Mesodermal cell (in vitro differentiated cells): Measurements from ENCODE around the gene BEND5.

Experiments
- H3K27ac ChIP-seq: 2 replicates; pipeline ENCODE4 v1.7.0; 2013; ENCODE audit warnings: mild to moderate bottlenecking, low read depth, low read length, moderate library complexity; ENCODE audit not compliant: severe bottlenecking
- H3K36me3 ChIP-seq: 2 replicates; pipeline ENCODE4 v1.7.1; 2013; ENCODE audit warnings: mild to moderate bottlenecking, low read length, moderate library complexity; ENCODE audit not compliant: control insufficient read depth, insufficient read depth
- H3K4me1 ChIP-seq: one replicate; pipeline ENCODE4 v1.7.1; 2013; ENCODE audit warnings: mild to moderate bottlenecking, low read length; ENCODE audit not compliant: insufficient read depth, control insufficient read depth, poor library complexity, severe bottlenecking
- H3K4me3 ChIP-seq: 2 replicates; pipeline ENCODE4 v1.7.0; 2013; ENCODE audit warnings: low read length, control low read depth, mild to moderate bottlenecking; ENCODE audit not compliant: insufficient read depth, poor library complexity, severe bottlenecking; ENCODE audit errors: extremely low read depth
- H3K9me3 ChIP-seq: 2 replicates; pipeline ENCODE4 v1.7.1; 2013; ENCODE audit warnings: mild to moderate bottlenecking, low read length, moderate library complexity; ENCODE audit not compliant: control insufficient read depth
- WGBS, 2 experiments: methylation state at CpG; one replicate each; pipeline ENCODE4 v1.1.5; 2013; ENCODE audit warnings: missing lambda C conversion rate in 2 of 2; ENCODE audit not compliant: insufficient coverage in 2 of 2; 5-methylcytosine and 5-hydroxymethylcytosine counted together

The BEND5 gene

DNA sequence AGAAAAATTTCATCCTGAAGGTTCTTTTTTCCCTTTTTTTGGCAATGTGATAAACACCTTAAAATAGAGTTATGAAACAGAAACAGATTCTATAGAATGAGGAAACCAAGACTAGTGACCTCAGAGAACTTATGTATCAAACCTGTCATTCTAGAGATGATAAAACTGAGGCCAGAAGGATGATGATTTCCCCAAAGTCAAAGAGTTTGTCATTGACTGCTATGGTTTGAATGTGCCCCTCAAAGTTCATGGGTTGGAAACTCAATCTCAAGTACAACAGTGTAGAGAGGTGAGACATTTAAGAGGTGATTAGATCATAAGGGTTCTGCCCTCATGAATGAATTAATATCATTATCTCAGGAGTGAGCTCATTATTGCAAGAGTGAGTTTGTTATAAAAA is 13.7 kb upstream of the BEND5 start:
- Histone ChIP-seq H3K4me3 (no peak overlapping the region), H3K4me1 (no peaks in the 10 kb centered on the region), H3K36me3 (no peaks in the 10 kb centered on the region), H3K27ac (no peak overlapping the region), H3K9me3 (no peaks in the 10 kb centered on the region)

DNA sequence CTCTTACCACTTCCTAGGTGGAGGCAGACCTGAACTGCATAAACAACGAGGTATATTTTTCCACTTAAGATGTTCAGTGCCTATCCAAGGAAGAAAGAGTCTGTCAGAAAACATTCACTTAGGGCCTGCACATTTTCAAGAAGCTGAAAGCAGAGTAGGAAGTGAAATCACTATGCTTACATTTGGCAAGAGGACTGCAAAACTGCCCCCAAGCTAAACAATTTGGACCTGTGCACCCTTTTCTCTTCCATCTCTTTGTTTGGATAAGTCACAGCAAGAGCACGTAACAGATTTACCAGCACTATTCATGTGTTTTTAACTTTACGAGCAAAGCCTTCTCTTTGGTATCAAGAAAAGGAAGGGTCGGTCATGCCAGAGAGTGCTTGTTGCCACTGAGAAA is 13.2 kb upstream of the BEND5 start:
- no peaks in the 10 kb centered on the region for H3K36me3 ChIP-seq
- WGBS, 2 experiments = 88 to 94% methylated on average over 3 to 4 of the region's 4 CpGs
- no peaks in the 10 kb centered on the region for H3K4me1 ChIP-seq
- no peak overlapping the region for H3K4me3 ChIP-seq
- H3K27ac ChIP-seq = no peak overlapping the region
- no peaks in the 10 kb centered on the region for H3K9me3 ChIP-seq

DNA sequence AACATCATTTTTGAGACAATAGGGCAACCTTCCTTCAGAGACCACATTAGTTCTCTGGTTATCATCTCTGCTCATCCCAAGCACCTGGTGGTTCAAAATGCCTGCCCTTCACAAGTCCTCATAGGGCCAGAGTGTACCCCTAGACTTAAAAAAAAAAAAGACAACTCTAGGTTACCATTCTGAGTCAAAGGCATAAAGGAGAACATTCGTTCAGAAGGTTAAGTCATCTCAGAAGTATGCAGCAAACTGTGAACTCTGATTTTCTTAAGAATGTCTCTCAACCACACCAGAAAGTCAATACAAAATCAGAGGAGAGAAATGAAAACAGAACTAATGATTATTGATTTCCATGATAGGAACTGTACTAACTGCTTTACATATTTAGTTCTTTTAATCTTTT is 9.2 kb upstream of the BEND5 start:
- no CpG with 5 or more reads among the region's 1 CpG for WGBS, 2 experiments
- no peak overlapping the region for H3K4me3 ChIP-seq
- no peak overlapping the region for H3K27ac ChIP-seq
- H3K36me3 ChIP-seq = no peaks in the 10 kb centered on the region
- no peaks in the 10 kb centered on the region for H3K9me3 ChIP-seq
- H3K4me1 ChIP-seq = no peaks in the 10 kb centered on the region

DNA sequence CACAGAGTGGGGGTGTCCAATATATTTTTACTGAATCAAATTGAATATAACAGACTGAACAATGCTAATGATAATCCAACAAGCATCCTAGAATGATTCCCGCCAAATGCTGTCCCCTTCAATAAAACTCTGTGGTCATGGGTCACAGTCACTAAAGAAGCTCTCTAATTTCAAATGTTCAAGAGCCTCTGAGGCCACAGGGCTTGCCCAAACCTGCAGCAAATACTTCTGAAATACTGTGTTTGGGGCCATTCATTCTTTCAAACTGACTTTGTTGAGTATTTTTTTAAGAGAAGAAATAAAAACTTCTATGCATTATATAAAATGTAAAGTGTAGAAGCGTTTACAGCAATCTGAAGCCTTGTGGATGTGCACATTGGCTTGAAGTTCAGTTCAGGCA is 7.6 kb upstream of the BEND5 start:
- Histone ChIP-seq H3K4me1 (no peaks in the 10 kb centered on the region), H3K36me3 (no peaks in the 10 kb centered on the region), H3K9me3 (no peaks in the 10 kb centered on the region), H3K4me3 (no peak overlapping the region), H3K27ac (no peak overlapping the region)
- WGBS, 2 experiments = 86 to 100% methylated on average over 1 of the region's 2 CpGs

DNA sequence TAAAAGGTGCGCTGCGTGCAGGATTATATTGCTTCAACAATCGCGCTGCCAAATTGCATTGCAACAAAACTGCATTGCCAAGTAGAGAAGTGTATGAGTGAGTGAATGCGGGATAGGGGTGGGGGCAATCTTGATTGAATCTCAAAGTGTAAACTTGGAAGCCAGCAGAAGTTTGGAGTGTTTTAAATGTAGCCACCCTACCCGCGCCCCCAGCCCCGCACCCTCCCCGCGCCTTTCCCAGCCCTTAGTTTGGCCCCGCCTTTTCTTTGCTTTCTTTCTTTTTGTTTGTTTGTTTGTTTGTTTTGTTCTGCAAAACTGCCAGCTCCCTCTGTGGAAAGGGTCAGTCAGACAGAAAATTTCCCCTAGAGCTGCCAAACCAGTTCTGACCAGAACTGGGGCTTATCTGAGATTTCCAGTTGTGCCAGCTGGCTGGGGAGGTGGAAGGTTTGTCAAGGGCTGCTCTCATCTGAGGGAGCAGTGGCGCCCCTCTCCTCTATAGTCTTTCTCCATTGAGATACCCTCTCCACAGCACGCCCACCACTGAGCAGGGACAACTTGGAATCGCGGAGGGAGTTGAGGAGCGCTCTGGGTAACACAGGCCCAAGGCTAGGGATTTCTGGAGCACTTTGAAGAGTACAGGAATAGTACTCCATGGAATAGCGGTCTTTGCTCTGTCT is 666 bp upstream of the BEND5 start:
- WGBS, 2 experiments = 6 to 12% methylated on average over 9 of the region's 17 CpGs
- H3K4me1 ChIP-seq = no peaks in the 10 kb centered on the region
- no peaks in the 10 kb centered on the region for H3K36me3 ChIP-seq
- H3K27ac ChIP-seq = no peak overlapping the region
- H3K4me3 ChIP-seq = peak overlapping the region; percentile 70
- no peaks in the 10 kb centered on the region for H3K9me3 ChIP-seq

DNA sequence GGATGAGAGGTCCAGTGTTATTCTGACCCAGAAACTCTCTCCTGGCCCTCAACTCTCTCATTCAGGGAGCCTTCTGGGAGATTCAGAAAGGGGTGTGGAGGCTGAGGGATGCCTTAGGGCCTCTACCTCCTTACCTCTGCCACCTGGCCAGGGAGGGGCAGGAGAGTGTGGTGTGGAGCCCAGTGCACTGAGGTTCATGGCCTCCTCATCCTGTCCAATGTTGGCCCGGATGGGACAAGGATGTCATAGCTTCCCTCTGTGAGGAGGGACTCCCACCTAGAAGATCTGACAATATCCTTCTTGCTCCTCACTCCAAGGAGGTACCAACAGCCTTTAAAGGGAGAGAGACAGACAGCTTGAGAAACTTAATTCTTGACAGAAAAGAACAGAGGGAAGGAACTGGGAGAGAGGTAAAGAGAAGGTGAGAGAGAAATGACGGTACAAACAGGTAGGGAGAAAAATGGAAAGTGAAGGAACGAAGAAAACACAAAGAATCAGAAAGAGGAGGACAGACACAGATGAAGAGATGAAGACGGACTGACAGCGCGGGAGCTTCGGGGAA is 779 bp downstream of the BEND5 start:
- 6 to 12% methylated on average over 6 to 7 of the region's 7 CpGs for WGBS, 2 experiments

DNA sequence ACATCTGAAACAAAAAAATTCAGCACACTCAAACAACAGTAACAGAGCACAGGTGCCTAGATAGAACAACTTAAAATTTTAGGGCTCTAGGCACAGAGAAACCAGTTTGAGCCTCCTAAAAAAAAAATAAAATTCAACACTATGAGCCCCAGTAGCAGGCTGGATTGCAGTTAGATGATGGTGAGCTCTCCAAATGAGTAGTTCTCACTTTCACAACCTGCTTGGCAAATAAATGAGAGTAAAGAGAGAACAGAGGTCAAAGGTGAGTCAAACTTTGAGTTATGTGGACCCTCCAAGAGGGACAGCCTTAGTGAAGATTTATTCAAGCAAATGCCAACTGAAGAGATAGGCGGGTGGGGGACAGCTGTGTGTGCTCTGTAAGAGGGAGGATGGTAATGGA is 3.6 kb downstream of the BEND5 start:
- Histone ChIP-seq H3K9me3 (no peaks in the 10 kb centered on the region), H3K4me3 (no peak overlapping the region), H3K27ac (no peak overlapping the region), H3K36me3 (no peaks in the 10 kb centered on the region), H3K4me1 (no peaks in the 10 kb centered on the region)
- WGBS, 2 experiments = no CpG with 5 or more reads among the region's 1 CpG

More for the DNA sequence above, 779 bp downstream of the BEND5 start:
- peak overlapping the region; percentile 70 for H3K4me3 ChIP-seq
- no peaks in the 10 kb centered on the region for H3K4me1 ChIP-seq
- H3K36me3 ChIP-seq = no peaks in the 10 kb centered on the region
- H3K27ac ChIP-seq = no peak overlapping the region
- no peaks in the 10 kb centered on the region for H3K9me3 ChIP-seq

DNA sequence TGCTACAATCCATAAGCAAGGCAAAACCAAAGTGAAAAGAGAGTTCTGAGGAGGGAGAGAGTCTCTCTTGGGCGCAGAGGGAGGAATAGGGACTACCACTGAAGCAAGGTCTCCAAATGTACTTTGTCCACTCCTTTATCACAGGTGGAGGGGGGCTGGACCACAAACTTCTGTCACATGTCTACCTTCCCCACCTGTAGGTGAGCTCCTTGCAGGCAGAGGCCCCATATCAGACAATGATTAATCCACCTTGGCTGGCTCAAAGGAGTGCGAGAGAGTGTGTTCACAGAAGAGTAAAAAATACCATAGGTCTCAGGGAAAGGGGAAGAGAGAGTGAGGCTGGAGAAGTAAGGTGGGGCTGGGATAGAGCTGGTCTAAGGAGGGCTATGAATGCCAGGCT is 4.5 kb downstream of the BEND5 start:
- Histone ChIP-seq H3K4me1 (no peaks in the 10 kb centered on the region), H3K4me3 (no peak overlapping the region), H3K27ac (no peak overlapping the region), H3K36me3 (no peaks in the 10 kb centered on the region), H3K9me3 (no peaks in the 10 kb centered on the region)
- WGBS, 2 experiments = 60 to 100% methylated on average over 1 of the region's 2 CpGs

DNA sequence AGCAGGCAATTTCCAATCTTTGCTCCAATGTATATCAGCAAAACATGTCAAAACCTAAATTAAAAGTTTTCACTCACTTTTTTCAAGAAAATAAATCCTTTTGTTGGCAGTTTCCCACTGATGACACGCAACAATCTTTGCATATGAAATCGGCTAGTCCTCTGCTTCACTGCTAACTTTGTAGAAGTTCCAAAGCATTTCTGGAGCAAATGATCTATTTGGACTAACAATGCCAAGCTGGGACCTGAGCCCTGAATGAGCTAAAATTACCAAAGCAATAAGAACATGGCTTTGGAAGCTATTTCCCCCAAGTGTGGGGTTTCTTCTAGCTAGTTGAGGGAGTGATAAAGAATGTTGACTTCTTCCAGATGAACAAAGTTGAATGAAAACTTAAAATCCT is 5.1 kb downstream of the BEND5 start:
- Histone ChIP-seq H3K4me3 (no peak overlapping the region), H3K27ac (no peak overlapping the region), H3K9me3 (no peaks in the 10 kb centered on the region), H3K4me1 (no peaks in the 10 kb centered on the region), H3K36me3 (no peaks in the 10 kb centered on the region)
- 94 to 100% methylated on average over 2 of the region's 2 CpGs for WGBS, 2 experiments

DNA sequence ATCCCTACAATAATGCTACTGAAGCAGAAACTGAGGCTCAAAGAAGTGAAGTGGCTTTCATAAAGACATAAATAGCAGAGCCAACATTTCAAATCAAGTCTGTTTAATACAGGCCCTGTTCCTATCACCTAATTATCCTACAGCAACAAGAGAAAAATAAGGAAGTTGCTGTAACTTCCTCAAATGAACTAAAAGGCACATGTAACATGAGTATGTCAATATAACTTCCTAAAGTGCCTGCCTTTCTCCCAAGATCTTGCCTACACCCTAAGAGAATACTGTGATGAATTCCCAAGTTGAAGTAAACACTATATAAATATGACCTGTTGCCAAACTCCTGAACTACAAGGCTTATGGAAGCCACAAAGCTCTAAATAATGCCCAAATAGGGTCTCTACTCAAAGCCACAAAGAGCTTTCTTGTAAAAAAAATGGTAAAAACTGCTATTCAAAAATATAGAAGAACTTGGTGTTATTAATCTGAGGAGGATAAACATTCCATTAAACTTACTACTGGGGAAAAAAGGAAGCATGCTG is 8.6 kb downstream of the BEND5 start:
- Histone ChIP-seq H3K36me3 (no peaks in the 10 kb centered on the region), H3K27ac (no peak overlapping the region), H3K4me1 (no peaks in the 10 kb centered on the region), H3K9me3 (no peaks in the 10 kb centered on the region), H3K4me3 (no peak overlapping the region)

DNA sequence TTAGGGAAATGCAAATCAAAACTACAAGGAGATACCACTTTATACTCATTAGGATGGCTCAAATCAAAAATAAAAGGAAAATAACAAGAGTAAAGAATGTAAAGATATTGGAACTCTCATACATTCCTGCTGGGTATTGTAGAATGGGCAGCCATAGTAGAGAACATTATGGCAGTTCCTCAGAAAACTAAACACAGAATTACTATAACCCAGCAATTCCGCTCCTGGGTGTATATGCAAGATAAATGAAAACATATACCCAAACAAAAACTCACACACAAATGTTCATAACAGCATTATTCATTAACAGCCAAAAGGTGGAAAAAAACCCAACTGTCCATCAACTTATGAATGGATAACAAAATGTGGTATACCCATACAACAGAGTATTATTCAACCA is 11.4 kb downstream of the BEND5 start:
- Histone ChIP-seq H3K4me3 (no peak overlapping the region), H3K27ac (no peak overlapping the region), H3K36me3 (no peaks in the 10 kb centered on the region), H3K4me1 (no peaks in the 10 kb centered on the region), H3K9me3 (no peaks in the 10 kb centered on the region)
- WGBS, 2 experiments = 100% methylated on average over 1 of the region's 1 CpG; no CpG with 5 or more reads in 1 of the 2 experiments
